ENCODE measurements around the gene VAV1.

VAV1 gene, protein sequence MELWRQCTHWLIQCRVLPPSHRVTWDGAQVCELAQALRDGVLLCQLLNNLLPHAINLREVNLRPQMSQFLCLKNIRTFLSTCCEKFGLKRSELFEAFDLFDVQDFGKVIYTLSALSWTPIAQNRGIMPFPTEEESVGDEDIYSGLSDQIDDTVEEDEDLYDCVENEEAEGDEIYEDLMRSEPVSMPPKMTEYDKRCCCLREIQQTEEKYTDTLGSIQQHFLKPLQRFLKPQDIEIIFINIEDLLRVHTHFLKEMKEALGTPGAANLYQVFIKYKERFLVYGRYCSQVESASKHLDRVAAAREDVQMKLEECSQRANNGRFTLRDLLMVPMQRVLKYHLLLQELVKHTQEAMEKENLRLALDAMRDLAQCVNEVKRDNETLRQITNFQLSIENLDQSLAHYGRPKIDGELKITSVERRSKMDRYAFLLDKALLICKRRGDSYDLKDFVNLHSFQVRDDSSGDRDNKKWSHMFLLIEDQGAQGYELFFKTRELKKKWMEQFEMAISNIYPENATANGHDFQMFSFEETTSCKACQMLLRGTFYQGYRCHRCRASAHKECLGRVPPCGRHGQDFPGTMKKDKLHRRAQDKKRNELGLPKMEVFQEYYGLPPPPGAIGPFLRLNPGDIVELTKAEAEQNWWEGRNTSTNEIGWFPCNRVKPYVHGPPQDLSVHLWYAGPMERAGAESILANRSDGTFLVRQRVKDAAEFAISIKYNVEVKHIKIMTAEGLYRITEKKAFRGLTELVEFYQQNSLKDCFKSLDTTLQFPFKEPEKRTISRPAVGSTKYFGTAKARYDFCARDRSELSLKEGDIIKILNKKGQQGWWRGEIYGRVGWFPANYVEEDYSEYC

DNA sequence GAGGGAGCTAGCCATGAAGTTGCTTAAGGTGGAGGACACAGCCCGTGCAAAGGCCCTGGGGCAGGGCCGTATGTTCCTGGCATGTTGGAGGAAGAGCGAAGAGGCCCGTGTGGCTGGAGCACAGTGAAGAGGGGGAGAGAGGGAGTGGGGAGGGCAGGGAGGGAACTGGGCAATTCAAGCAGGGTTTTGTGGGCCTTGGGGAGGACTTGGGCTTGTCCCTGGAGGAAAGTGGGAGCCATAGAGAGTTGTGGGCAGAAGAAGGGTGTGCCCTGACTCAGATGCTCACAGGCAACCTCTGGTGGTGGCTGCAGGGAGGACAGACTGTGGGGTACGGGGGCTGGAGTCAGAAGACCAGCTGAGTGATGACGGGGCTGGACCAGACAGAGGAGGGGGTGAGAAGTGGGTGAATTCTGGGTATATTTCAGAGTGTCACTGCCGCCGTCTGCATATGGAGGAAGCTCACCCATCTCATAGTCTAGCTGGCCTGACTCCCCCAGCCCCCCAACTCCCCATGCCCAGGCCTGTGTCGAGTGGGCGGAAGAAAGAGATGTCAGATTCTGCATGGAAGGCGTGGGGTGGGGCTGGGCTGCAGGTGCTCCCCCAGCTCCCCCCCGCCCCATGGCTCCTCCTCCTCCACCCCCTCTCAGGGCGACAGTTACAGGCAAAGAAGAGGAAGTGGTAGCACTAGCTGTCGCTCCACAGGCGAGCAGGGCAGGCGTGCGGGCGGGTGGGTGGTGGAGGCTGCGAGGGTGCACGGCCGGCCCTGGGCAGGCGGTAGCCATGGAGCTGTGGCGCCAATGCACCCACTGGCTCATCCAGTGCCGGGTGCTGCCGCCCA, at the start of gene VAV1:
TSS of gene VAV1 (plus strand) at position 681 of the 838 bp plus-strand sequence. CDS start at position 781, 100 bp downstream.
- DNase-seq (ENCODE audit: low read depth) = peak; percentile 81

DNA sequence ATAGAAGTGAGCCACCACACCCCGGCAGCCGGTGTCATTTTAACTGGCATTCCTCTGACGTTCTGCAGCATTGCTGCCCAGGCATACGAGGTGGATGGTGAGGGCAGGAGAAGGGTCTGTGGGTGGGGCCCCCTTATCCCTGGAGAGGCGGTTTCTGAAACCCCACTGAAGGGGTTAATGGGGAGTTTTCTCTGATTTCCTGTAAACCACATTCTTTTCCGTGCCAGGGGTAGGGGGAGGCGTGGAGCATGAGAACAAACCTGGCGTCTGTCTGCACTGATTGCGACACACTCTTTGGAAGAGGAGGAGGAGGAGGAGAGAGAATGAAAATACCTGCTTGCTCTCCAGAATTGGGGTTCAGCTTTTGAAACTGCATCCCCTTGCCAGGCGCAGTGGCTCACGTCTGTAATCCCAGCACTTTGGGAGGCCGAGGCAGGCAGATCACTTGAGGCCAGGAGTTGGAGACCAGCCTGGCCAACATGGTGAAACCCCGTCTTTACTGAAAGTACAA, 49.3 kb upstream of the VAV1 start:
- DNase-seq (ENCODE audit: low read depth) = no peak

DNA sequence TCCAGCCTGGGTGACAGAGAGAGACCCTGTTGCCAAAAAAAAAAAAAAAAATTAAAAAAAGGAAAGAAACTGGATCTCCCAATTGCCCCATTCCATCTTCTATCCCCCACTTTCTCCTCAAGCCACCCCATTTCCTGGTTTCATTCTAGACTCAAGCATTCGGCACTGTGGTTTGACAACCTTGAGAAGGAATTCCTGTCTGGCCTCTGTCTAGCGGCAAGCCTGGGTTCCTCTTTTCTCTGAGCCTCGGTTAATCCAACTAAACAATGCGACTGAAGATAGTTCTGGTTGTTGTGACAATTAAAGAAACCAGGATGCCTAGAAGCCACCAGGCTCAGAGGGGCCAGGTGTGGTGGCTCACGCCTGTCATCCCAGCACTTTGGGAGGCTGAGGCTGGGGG, 48.8 kb upstream of the VAV1 start:
- DNase-seq (ENCODE audit: low read depth) = no peak

DNA sequence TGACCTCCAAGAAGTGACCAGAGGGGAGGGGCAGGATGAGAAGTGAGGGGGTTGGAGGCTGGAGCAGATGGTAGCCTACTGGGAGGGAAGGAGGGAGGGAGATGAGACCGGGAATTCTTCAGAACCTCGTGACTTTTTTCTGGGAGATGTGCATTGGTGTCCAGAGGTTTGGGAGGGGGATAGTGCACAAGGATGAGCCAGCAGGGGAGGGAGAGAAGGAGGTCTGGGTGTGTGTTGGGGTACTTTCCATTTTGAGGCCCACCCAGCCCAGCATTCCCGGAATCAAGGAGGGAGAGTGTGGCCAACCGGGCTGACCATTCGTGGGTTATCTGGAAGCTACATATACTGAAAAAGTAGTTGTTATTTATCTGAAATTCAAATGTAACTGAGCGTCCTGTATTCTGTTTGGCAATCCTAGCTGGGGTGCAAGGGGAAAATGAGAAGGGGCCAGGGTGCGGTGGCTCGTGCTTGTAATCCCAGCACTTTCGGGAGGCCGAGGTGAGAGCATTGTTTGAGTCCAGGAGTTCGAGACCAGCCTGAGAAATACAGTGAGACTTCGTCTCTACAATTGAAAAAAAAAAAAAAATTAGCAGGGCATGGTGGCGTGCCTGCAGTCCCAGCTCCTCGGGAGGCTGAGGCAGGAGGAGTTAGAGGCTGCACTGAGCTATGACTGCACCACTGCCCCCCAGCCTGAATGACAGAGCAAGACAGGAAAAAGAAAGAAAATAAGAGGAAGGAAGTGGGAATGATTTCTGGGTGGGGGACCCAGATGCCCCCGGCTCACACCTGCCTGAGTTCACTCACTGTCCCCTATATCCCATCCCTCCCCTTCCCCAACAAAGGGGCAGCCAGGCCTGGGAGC, 47.6 kb upstream of the VAV1 start:
- DNase-seq (ENCODE audit: low read depth) = no peak

DNA sequence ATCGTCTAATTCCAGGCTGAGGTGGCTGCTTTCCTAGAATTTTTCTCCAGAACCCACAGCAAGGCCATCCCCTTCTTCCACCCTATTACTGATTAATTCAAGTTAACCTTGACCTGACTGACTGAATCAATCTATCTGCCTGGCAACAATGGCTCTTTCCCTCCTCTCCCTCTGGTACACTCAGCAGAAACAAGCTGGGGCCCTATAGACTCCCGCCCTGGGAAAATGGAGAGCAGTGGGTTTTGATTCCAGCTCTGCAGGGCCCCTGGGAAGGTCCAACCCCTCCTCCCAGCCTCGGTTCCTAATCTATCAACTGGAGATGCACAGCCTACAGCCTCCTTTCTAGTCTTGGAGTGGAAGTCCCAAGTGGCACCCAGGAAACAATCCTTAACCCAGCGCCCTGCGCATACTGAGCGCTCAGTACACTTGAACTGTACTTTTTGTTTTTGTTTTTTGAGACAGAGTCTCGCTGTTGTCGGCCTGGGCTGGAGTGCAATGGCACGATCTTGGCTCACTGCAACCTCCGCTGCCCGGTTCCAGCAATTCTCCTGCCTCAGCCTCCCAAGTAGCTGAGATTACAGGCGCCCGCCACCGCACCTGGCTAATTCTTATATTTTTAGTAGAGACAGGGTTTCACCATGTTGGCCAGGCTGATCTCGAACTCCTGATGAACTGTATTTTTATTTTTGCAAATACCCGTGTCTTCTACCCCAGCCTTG, 46.8 kb upstream of the VAV1 start:
- no peak for DNase-seq (ENCODE audit: low read depth)

DNA sequence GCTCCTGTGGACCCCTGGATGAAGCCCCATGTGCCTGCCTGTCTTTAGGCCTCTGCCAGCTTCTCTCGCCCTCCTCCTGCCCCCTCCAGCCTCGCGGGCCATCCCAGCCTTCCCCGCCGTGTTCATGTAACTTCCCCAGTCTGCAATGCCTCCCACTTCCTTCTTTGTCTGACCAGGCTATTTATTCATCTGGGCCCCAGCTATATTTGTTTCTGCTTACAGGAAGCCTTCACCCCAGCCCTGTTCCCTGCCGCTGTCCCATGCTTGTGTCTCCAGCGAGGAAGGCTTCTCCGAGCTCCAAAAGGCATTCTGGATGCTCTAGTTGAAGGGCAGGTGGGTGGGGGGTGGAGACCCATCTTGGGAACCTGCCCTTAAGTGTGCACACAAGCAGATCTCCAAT, 44.2 kb upstream of the VAV1 start:
- no peak for DNase-seq (ENCODE audit: low read depth)

DNA sequence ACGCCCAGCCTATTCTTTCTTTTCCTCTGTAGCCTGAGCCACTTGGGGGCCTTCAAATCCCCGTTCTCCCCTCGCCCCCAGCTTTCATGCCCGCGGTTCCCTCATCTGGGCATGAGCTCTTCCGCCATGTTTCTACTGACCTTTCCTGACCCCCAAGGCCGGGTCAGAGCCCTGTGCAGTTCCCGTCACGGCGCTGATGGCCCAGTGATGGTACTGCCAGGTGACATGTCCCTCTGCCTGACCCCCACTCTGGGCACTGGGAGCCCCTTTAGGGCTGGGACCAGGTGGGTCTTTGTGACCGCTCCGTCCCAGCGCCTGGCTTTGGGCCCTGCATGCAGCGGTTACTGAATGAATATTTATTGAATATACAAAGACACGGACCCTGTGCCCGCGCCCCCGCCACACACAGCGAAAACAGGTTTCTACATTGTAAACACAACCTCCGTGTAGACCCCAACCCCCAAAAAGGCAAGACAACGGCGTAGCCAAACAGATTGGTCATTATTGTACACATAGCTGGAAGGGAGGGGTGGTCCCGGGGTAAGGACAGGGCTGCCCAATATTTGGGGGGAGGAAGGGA, 42.8 kb upstream of the VAV1 start:
- no peak for DNase-seq (ENCODE audit: low read depth)

DNA sequence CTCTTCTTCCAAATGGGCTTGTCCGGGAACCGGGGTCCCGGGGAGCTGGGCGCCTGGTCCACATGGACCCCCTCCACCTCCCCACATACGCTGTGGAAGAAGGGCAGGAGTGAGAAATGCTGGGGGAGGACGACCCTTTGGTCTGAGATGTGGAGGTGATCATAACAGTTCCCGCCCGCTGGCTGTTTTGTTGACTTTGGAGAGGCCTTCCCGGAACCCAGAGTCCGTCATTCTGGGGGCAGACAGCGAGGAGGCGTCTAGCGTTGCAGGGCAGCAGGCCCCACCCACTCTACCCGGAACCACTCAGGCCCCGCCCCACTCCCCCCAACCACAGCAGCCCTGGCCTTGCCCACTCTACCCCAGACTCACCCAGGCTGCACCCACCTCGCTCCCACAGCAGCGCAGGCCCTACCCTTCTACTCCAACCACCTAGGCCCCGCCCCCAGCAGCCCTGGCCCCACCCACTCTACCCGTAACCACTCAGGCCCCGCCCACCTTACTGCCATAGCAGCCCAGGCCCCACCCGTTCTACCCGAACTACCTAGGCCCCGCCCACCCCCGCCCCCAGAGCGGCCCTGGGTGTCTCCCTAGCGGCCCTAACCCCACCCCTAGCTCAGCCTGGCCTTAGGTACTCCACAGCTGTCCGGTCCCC, 42.2 kb upstream of the VAV1 start:
- no peak for DNase-seq (ENCODE audit: low read depth)

DNA sequence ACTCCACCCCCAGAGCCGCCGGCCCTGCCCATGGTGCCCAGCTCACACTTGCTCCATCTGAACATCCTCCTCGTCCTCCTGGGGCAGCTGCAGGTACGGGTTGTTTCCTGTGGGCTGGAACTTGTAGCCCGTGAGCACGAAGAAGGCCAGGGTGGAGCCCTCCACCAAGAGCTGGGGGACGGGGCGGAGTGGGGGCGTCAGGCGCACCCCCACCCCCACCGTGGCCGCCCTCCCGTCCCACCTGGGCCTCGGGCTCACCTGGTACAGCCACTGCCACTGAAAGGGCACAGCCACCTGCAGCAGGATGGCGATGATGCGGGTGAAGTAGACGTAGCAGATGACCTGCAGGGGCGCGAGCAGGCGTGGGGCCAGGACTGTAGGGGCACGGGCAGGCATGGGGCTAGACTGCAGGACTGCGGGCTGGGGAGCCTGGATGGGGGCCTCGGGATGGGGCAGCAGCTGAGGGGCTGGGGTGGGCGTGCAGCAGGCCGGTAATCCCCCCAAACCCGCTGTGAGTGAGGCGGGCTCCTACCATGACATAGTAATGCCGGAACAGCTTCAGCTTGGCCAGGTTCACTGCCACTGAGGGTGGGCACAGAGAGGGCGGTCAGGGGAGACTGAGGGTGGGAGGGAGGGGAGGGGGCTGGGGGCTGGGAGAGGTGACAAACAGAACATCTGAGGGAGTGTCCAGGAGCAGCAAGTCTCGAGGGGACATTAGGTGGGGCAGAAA, 41.4 kb upstream of the VAV1 start:
- no peak for DNase-seq (ENCODE audit: low read depth)

DNA sequence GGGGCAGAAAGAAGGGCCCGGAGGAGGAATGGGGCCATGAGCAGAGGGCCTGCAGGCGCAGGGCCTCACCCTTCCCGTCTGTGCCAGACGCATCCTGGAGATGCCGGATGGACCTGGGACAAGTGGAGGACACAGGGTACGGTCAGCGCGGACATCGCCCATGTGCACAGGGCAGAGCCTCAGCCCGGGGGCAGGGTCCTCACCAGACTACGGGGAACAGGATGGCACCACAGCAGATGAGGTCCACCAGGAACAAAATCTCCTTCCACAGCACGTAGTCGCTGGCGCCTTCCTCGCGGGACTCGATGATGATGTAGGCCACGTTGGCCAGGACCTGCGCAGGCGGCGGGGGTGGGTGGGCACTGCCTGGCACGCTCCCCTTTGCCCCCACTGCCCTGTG, 40.7 kb upstream of the VAV1 start:
- no peak for DNase-seq (ENCODE audit: low read depth)

DNA sequence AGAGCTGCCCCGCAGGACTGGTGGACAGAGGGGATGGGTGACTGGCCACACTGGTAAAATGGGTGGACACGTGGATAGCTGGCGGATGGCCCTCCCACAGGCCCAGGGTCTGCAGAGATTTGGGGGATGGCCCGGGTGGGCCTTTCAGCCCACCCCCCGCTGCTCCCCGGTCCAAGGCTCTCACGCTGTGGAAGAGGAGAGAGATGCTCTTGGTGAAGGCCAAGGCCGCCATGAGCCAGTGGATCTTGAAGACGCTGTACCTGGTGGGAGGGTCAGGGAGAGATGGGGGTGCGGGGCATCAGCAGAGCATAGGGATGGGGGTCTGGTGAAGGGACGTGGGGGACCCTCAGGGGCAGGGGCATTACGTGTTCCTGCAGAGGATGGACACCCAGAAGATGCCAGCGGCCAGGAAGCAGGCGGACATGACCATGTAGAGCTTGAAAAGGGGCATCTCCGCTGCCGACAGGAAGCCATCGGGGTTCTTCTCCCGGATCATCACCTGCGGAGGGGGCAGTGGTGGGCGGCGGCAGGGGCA, 39.6 kb upstream of the VAV1 start:
- DNase-seq (ENCODE audit: low read depth) = no peak

DNA sequence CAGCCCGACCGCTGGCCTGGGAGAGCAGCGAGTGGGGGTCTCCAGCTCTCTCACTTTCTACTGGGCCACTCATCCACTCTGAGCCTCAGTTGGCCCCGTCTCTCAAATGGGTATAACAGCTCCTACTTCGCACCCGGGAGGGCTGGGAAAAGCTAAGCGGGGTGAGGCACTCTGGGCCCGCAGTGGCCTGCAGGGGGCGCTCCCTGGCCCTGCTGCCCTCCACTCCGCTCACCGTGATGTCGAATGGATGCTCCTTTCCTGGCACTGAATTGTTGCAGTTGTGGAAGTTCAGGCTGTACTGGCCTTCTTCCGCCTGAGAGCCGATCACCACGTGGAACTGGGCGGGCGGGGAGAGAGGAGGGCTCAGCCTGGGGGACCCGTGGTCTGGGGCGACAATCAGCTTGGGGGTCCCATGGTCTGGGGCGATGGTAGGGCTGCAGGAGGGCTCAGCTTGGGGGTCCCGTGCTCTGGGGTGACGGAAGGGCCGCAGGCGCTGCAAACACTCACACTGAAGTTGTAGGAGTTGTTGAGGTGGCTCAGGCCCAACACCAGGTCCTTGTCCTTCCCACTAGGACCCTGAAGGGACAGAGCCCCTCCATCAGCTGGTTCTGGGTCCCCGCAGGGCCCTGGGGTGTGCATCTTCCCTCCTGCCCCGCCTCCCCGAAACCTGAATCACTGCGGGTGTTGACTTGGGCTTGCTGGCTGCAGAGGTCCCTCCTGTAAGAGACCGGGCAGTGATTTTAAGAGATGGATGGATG, 39.0 kb upstream of the VAV1 start:
- no peak for DNase-seq (ENCODE audit: low read depth)

DNA sequence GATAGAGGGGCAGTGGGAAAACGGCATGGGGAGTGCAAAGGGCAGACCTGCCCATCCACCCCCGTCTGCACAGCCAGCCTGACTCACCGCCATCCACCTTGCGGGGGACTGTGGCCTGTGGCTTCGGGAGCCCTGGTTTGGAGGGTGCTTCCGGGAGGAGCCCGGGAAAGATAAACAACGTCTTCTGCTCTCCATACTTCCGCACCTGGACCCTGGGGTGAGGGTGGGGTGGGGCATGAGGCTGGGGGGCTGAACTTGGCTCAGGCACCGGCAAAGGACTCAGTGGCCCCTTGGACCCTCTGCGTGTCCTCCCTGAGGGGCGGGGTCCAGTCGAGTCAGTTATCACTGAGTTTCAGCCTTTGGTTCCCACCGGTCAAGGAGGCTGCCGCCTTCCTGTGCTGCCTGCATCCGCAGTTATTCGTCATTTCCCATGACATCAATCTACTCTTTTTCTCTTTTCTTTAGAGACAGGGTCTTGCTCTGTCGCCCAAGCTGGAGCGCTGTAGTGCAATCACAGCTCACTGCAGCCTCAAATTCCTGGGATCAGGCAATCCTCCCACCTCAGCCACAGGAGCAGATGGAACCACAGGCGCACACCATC, 38.3 kb upstream of the VAV1 start:
- no peak for DNase-seq (ENCODE audit: low read depth)

DNA sequence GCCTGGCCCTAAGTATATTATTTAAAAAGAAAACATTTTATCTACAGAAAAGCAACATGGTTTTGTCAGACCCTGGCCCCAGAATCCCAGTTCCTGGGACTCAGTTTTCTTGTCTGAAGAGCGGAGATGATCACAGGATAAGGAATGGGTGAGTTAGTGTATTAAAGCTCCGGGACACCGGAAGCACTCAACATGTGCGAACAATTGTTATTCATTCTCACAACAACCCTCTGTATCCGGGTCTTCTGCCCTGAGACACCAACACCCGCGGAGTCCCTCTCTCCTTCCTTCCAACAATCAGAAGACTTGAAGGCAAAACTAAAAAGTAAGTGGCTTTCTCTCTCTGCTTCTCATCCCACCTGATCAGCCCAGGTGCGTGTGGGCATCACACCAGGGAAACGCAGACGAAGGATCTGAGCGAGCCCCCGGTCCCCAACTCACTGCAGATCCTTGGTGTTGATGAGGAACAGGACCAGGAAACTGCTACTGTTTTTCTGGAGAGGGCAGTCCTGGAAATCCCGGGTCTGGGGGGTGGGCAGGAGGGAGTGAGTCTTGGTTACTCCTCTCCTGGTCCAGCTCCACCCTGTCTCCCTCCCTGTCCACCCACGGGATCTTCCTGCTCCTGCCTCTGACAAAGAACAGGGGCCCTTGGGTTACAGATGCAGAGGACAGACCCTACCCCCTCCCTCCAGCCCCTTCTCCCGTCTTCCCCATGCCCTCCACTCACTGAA, 37.2 kb upstream of the VAV1 start:
- DNase-seq (ENCODE audit: low read depth) = no peak

DNA sequence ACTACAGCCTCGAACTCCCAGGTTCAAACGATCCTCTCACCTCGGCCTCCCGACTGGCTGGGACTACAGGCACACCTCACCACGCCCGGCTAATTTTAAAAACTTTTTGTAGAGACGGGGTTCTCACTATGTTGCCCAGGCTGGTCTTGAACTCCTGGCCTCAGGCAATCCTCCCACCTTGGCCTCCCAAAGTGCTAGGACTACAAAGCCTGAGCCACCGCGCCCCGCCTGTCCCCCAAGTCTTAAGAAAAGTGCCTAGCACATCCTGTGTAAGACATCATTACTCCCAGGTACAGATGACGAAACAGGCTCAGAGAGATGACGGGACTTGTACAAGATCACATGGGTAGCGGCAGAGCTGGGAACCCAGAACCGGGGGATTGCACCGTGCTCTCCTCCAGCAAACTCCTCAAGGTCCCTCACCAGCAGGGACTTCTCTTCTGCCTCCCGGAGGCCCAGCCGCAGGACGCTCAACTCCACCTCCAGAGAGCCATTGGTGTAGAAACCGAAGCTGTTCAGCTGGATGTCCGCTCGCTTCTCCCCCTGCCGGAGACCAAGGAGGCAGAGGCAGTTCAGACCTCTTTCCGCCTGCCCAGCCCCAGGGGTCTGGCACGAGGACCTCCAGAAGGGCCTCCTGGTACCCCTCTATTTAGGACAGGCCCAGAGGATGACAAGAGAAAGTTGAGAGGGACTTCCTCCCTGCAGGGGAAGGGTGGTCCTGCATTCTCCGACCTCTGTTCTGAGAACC, 36.2 kb upstream of the VAV1 start:
- peak; percentile 39 for DNase-seq (ENCODE audit: low read depth)

DNA sequence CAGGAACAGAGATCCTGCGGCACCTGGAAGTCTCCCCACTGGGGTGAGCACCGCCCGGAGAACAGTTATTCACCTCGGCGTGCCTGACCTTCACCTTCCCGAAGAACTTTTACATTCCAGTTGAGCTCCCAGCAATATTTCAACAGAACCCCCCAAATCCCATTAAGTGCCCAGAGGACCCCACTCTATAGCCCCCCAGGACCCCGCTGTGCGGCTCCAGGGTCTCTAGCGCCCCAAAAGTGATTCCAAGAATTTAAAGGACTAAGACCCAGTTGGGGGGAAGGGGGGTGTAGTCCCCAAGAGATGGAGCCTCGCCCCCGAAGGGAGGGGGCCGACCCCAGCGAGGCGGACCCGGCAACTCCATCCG, 35.6 kb upstream of the VAV1 start:
- no peak for DNase-seq (ENCODE audit: low read depth)
